HG03571 (cell line): Measurements from ENCODE around the gene MEX3B.
A peak's percentile ranks its signal among the peaks of the same experiment; 100 is the strongest.
"Not testable (repeated sequence)": the region's sequence is repeated elsewhere in the genome, so short reads cannot be mapped to it uniquely, and the experiment has no call there.

Experiments used
- ATAC-seq: cut with Tn5 transposase; IDR thresholded peaks from one replicate; pipeline ENCODE4 v1.9.1; 2021; ENCODE audit not compliant: unreplicated experiment

MEX3B gene

GRCh38 chr15:82051664-82052063, 5.8 kb upstream of the MEX3B start:
- no peak for ATAC-seq

DNA sequence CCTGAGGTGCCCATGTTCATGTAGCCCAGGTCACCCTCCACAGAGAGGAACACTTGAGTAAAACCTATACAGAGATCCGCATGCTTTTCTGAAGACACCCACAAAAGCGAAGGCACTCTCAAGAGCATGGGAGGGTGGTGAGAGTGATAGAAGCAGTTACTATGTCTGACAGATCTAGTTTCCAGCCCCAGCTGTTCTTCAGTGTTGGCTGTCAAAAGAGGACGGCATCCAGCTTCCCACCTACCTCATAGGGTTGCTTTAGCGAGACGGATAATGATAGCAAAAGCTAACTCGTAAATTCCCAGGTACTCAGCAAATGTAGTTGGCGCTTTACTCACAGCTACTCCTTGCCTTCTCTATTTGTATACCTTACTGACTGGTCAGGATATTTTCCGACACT, 3.0 kb upstream of the MEX3B start:
- ATAC-seq, result no peak

DNA sequence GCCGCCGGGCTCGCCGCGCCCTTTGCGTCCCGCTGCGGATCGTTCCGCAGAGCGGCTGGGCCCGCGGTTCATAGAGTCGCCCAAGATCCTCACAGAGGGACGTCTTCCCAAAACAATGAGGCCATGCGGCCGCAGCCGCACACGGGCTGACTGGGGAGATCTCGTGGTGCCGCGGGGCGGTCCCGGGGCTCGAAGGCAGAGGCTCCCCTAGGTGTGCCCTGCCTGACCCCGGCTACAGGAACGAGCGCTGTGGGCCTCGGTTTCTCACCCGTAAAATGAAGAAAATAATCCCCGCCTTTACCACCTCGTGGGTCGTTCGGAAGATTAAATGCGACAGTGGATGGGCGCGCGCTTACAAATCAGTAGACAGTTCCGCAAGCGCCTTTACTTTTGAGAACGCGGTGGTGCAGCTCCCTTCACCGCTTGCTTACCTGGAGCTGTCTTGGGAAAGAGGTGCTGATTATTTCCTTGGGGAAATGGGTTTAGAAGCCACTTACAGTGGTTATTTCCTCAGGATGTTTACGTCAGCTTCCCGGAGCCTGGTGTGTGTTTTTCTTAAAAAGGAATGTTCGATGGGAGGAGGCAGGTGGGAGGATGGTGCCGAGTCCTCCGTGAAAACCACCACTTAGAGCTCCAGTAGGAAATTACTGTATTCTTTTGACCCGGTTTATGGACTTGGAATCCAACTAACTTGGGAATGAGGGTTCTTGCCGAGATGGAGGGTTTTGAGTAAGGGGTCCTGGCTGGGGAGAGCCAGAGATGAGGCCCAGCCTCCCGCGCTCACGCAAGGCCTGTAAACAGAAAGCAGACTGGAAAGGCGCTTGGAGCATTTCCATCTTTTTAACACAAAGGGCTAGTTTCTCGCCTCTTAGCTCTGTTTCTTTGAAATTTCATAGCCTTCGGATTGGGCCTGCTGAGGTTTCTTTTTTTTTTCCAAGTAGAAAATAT, 1.9 kb upstream of the MEX3B start:
- no peak for ATAC-seq

DNA sequence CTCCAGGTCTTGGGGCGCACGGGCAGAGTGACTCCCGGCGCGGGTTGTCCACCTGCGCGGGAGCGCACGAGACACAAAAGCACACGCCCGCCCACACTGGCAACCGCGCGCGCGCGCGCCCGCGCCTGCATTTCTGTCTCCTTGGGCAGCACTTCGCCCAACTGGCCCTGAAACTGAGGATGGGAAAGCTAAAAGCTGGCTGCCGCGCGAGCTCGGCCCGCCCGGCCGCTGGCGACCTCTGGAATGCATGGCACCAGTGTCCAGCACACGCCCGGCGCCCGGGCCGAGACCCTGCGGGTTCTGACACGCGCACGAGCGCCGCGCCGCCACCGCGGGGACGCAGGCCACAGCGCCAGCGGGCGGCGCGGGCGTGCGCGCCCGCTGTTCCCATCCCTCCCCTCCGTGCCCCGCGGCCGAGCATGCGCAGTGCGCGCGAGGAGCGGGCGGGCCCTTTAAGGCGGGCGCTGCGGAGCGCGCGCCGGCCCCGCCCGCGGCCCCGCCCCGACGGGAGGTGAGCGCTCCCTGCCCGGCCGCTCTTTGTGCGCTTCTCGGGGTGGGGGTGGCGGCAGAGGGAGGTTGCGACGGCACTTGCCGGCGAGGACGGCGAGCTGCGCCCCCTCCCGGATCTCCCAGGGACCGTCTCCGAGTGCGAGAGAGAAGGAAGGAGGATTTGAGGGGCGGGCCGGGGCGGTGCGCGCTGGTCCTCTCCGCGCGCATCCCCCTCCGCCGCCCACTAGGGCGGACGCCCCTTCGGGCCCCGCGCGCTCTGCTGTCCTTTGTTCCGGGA, 1.0 kb upstream of the MEX3B start:
- peak; percentile 60 for ATAC-seq

DNA sequence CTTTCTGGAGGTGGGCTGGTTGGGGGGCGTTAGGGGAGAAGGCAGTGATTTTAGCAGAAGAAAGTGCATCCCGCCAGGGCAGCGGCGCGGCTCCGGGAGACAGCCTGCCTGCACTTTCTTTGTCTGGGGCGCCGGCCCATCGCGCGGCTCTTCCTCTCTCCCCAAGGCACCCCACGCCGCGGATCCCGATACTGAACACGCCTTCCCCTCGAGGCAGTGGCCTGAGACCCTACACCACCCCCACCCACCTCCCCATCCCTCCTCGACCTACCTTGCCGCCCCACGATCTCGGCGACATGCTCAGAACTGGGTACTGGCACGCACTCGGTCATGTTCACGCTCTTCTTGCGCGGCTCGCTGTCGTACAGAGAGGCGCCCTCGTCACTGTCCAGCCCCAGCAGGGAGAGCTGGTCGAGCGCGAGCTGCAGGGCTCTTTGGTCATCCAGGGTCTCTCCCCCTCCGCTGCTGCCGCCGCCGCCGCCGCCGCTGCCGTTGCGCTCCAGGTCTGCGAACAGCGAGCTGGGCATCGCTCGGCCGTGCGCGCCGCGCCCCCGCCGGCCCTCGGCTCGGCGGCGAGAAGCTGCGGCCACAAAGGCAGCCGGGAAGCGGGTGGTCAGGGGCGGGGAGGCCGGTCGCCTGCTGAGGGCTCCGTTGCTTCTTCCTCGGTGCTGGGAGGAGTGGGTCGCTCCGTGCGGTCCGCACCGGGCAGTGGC, 483 bp downstream of the MEX3B start:
- peak; percentile 2 for ATAC-seq

- no peak for ATAC-seq
These were observed 1.2 kb downstream of the MEX3B start for GRCh38 chr15:82044373-82045178.

DNA sequence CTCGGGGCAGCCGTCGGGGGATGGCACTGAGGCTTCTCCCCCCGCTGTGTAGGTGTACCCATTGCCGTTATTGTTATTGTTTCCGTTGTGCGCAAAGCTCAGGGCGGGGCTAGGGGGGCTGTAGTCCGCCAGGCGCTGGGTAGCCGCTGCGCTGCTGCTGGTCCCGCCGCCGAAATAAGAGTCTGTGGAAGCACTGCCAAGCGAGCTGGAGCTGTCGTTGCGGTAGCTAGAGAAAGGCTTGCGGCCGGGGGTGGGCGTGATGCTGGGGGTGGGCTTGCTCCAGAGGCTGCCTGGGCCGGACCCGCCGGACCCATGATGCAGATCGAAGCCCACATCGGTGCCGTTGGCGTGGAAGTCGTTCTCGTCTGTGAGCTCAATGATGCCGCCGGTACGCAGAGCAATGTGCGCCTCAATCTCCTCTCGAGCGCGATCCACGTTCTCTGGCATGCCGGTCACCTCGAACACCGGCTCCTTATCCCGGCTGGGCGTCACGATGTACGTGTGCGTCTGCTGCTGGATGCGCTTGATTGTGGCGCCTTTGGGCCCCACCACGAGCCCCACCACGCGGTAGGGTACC, 1.9 kb downstream of the MEX3B start:
- no peak for ATAC-seq

DNA sequence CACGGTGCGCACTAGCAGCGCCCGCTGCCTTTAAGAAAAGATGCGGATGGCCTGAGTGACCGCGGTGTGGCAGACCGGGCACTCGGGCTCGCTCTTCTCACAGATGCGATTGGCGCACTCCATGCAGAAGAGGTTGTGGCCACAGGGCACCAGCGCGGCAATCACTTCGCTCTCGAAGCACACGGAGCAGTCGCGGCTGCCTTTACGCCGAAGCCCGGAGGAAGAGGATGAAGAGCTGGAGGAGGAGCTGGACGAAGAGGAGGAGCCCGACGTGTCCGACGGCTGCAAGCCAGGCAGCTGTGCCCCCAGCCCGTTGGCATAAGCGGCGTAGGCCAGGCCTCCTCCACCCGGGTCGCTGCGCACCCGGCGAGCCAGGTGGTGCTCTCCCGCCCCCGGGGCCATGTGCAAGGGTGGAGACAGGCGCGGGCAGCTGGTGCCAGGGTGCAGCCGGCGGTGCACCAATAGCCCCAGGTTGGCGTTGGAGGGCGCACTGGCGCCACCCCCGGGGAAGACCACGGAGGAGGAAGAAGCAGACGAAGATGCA, 2.6 kb downstream of the MEX3B start:
- no peak for ATAC-seq

DNA sequence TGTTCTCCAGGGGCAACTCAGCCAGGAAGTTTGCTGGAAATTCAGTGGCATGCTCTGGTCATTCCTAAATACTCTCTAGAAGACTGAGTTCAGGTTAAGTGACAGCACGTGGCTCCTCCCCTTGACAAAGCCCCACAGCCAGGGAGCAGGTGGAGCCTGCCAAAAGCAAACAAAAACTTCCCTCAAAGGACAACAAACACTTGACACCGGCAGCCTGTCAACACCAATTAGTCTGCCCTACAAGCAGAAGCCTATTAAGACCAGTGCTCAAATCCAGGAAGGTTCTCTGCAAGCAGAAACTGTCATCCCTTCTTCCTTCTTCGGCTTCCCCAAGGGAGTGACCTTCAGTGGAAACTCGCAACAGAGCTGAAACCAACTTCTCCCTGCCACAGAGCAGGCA, 5.0 kb downstream of the MEX3B start:
- no peak for ATAC-seq

DNA sequence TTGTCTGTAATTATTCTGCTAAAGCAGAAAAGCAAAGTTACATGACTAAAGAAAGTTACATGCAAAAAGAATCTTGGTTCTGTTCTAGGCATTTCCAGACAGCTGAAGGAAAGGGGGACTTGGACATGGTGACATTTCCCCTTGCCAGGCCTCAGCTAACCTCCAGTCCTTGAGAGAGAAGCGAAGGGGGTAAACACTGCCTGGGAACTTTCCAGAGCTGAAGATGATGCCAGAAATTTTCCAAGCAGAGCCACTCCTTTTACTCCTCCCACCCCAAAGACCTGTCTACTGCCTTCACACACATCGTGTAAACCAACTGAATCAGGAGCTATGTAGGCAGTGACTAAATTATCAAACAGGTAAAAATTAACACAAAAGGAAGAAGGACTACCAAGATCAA, 5.4 kb downstream of the MEX3B start:
- no peak for ATAC-seq

GRCh38 chr15:82039871-82040270, 5.9 kb downstream of the MEX3B start:
- no peak for ATAC-seq

DNA sequence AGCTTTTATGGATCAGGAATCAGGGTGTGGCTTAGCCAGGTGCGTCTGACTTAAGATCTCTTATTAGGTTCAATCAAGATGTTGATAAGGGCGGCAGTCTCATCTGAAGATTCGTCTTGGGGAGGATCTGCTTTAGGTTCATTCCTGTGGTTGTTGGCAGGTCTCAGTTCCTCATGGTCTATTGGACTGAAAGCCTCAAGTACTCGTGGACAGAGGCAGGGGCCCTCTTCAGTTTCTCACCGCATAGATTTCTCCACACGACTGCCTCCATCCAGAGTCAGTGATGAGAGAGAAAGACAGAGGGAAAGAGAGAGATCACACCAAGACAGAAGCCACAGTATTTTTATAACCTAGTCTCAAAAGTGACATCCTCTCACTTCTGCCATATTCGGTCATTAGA, 9.4 kb downstream of the MEX3B start:
- ATAC-seq, result no peak

GRCh38 chr15:82031871-82032270, 13.9 kb downstream of the MEX3B start:
- ATAC-seq, result no peak

- no peak for ATAC-seq
These were observed 15.6 kb downstream of the MEX3B start for GRCh38 chr15:82030176-82030575.

DNA sequence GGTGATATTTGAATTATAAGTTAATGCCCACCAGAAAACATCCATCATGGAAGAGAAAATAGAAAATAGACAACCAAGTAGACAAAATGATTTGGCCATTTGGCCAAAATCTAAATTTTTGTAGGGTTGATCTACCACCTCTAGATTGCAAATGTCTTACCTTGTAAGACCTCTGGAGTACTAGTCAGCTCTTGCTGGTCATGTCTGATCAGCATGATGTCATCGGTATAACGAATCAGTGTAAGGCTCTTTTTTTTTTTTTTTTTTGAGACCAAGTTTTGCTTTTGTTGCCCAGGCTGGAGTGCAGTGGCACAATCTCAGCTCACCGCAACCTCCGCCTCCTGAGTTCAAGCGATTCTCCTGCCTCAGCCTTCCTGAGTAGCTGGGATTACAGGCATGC, 17.7 kb downstream of the MEX3B start:
- not testable (repeated sequence) for ATAC-seq

GRCh38 chr15:82021992-82022391, 23.8 kb downstream of the MEX3B start:
- no peak for ATAC-seq

DNA sequence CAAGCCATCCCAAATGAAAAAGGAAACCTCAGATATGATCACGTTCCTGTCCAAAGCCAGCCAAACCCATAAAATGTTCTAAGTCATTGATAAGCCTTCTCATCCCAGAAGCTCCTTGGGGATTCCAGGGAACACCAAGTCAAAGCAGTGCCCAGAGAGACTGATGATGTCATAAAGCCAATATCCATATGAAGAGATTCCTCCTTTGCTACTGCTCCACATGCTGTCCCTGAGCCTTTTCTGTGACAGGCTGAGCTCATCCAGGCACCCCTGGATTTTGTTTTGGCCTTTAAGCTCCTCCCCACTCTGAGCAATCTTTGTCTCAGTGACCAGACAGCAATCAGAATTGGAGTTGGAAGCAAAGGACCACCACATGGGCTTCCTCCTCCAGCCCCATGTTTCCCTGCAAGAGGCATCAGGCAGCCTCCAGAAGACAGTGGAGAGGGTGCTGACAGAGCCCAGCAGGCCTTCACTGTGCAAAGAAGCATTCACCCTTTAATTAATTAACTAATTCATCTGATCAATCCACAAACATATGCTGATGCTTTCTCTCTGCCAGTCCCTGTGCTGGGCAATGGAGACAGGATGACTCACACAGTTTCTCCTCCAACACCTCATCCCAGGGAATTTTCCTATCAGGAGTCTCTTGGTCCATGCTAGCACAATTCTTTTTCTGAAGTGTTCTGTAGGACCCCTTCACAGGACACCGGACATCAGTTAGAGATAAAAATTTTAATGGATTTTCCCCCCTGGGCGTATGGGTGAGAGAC, 25.0 kb downstream of the MEX3B start:
- no peak for ATAC-seq

GRCh38 chr15:82018201-82018600, 27.6 kb downstream of the MEX3B start:
- no peak for ATAC-seq

GRCh38 chr15:82017656-82018055, 28.2 kb downstream of the MEX3B start:
- no peak for ATAC-seq
